ENCODE results near the gene CNEP1R1.
A peak's percentile ranks its signal among the peaks of the same experiment; 100 is the strongest.
"Not testable (repeated sequence)": the region's sequence is repeated elsewhere in the genome, so short reads cannot be mapped to it uniquely, and the experiment has no call there.

CNEP1R1 gene

GRCh38 chr16:50024684-50025536 is at the start of gene CNEP1R1:
TSS of gene CNEP1R1 (plus strand) at chr16:50025225. CDS start at chr16:50025316, 91 bp downstream.
- peak; percentile 86 to 92 (median 87) for DNase-seq (ENCODE audit: low read depth in 3 of 3)

- DNase-seq (ENCODE audit: low read depth in 3 of 3): no peak
These were observed 47.6 kb upstream of the CNEP1R1 start for GRCh38 chr16:49977427-49977826.

- no peak for DNase-seq (ENCODE audit: low read depth in 3 of 3)
These were observed 46.3 kb upstream of the CNEP1R1 start for GRCh38 chr16:49978569-49979326.

GRCh38 chr16:49980166-49980565 is 44.9 kb upstream of the CNEP1R1 start:
- DNase-seq (ENCODE audit: low read depth in 3 of 3): no peak

GRCh38 chr16:49986351-49987124 is 38.5 kb upstream of the CNEP1R1 start:
- DNase-seq (ENCODE audit: low read depth in 3 of 3): no peak

- DNase-seq (ENCODE audit: low read depth in 3 of 3): no peak
These were observed 37.6 kb upstream of the CNEP1R1 start for GRCh38 chr16:49987381-49987780.

GRCh38 chr16:49992825-49993224 is 32.2 kb upstream of the CNEP1R1 start:
- no peak for DNase-seq (ENCODE audit: low read depth in 3 of 3)

- no peak for DNase-seq (ENCODE audit: low read depth in 3 of 3)
These were observed 31.4 kb upstream of the CNEP1R1 start for GRCh38 chr16:49993579-49993978.

GRCh38 chr16:49994006-49994405 is 31.0 kb upstream of the CNEP1R1 start:
- DNase-seq (ENCODE audit: low read depth in 3 of 3): no peak

- DNase-seq (ENCODE audit: low read depth in 3 of 3): no peak
These were observed 29.3 kb upstream of the CNEP1R1 start for GRCh38 chr16:49995720-49996119.

- DNase-seq (ENCODE audit: low read depth in 3 of 3): no peak
These were observed 27.2 kb upstream of the CNEP1R1 start for GRCh38 chr16:49997721-49998251.

GRCh38 chr16:49998991-49999390 is 26.0 kb upstream of the CNEP1R1 start:
- DNase-seq (ENCODE audit: low read depth in 3 of 3): no peak

GRCh38 chr16:50001144-50001543 is 23.9 kb upstream of the CNEP1R1 start:
- DNase-seq (ENCODE audit: low read depth in 3 of 3): no peak

GRCh38 chr16:50002190-50002589 is 22.8 kb upstream of the CNEP1R1 start:
- no peak for DNase-seq (ENCODE audit: low read depth in 3 of 3)

- DNase-seq (ENCODE audit: low read depth in 3 of 3): no peak
These were observed 20.8 kb upstream of the CNEP1R1 start for GRCh38 chr16:50004239-50004638.

- DNase-seq (ENCODE audit: low read depth in 3 of 3): no peak
These were observed 18.1 kb upstream of the CNEP1R1 start for GRCh38 chr16:50006964-50007363.

- DNase-seq (ENCODE audit: low read depth in 3 of 3): no peak
These were observed 17.3 kb upstream of the CNEP1R1 start for GRCh38 chr16:50007744-50008143.

- DNase-seq (ENCODE audit: low read depth in 3 of 3): no peak
These were observed 14.8 kb upstream of the CNEP1R1 start for GRCh38 chr16:50010212-50010611.

- DNase-seq (ENCODE audit: low read depth in 3 of 3): no peak
These were observed 13.3 kb upstream of the CNEP1R1 start for GRCh38 chr16:50011707-50012106.

GRCh38 chr16:50012182-50012581 is 12.8 kb upstream of the CNEP1R1 start:
- no peak for DNase-seq (ENCODE audit: low read depth in 3 of 3)

- DNase-seq (ENCODE audit: low read depth in 3 of 3): not testable (repeated sequence)
These were observed 10.8 kb upstream of the CNEP1R1 start for GRCh38 chr16:50014211-50014610.

- DNase-seq (ENCODE audit: low read depth in 3 of 3): no peak
These were observed 9.4 kb upstream of the CNEP1R1 start for GRCh38 chr16:50015631-50016030.

Data from stimulated activated CD4-positive, alpha-beta T cell treated with anti-CD3 and anti-CD28 coated beads, TNF-alpha, amount 100 ng/mL, for 48 hours (primary cell).